GM12878 (cell line): ENCODE measurements around the gene VMP1. TPM values are rescaled to one million over a fixed set of nuclear protein-coding genes. Genes with fewer than 3 reads are reported as not detected.

ENCODE experiments used
- CREM ChIP-seq: IDR thresholded peaks from 2 replicates; pipeline ENCODE4 v1.6.1; 2014; ENCODE audit warnings: antibody characterized with exemption, low read depth
- IKZF2 ChIP-seq, 2 experiments: fragments of 450-650 bp; IDR thresholded peaks; 2 replicates each; pipeline ENCODE4 v1.6.1; 2017; ENCODE audit warnings: mild to moderate bottlenecking in 2 of 2, moderate library complexity in 2 of 2
- JUNB ChIP-seq: IDR thresholded peaks from 2 replicates; pipeline ENCODE4 v1.6.1; 2016; ENCODE audit warnings: antibody characterized with exemption, mild to moderate bottlenecking
- MTA3 ChIP-seq: IDR thresholded peaks from 2 replicates; pipeline ENCODE4 v1.6.1; 2012; ENCODE audit warnings: low read length, inconsistent platforms, borderline replicate concordance
- NR2C1 ChIP-seq: fragments of 450-650 bp; IDR thresholded peaks from 2 replicates; pipeline ENCODE4 v1.6.1; 2017; ENCODE audit warnings: antibody characterized with exemption, mild to moderate bottlenecking, moderate library complexity
- POU2F2 ChIP-seq: IDR thresholded peaks from 3 replicates; pipeline ENCODE4 v1.6.1; 2011; ENCODE audit warnings: low read depth, mild to moderate bottlenecking, low read length, borderline replicate concordance
- RAD21 ChIP-seq: IDR thresholded peaks from 2 replicates; pipeline ENCODE4 v1.6.1; 2011; ENCODE audit warnings: mild to moderate bottlenecking, low read depth, low read length, moderate library complexity; ENCODE audit not compliant: insufficient read depth
- SMAD1 ChIP-seq: fragments of 450-650 bp; IDR thresholded peaks from 2 replicates; pipeline ENCODE4 v1.6.1; 2018; ENCODE audit warnings: mild to moderate bottlenecking, low read depth; ENCODE audit not compliant: partially characterized antibody
- SUZ12 ChIP-seq: fragments of 200-600 bp; sonication (generic); IDR thresholded peaks from one replicate; pipeline ENCODE4 v1.6.1; 2018; ENCODE audit warnings: antibody characterized with exemption, mild to moderate bottlenecking; ENCODE audit not compliant: unreplicated experiment
- ZNF592 ChIP-seq: fragments of 450-650 bp; IDR thresholded peaks from 2 replicates; pipeline ENCODE4 v1.6.1; 2017; ENCODE audit warnings: mild to moderate bottlenecking, moderate library complexity
- polyA plus RNA-seq, 11 experiments: library from polyadenylated mRNA; depleted of rRNA in 4 of 11; unstranded in 6 of 11; stranded (reverse) in 5 of 11; fragments of >200 nt; fragmentation: Nextera tagmentation in 4 of 11; fragmentation: Illumina TruSeq in 1 of 11; extraction: Ambion mirVana in 4 of 11; extraction: Trizol in 1 of 11; gene quantifications; 1 replicate in 1 of 11; 2 replicates in 10 of 11; pipeline versions ENCODE4 v1.2.1 to v1.2.3, GENCODE V29; 2011 to 2016; ENCODE audit warnings: inconsistent platforms in 2 of 11, missing spikeins in 2 of 11, low read depth in 1 of 11
- total RNA-seq, 4 experiments: library from RNA; depleted of rRNA in 3 of 4; stranded (reverse); fragments of >200 nt in 3 of 4; fragmentation: Illumina TruSeq in 1 of 4; extraction: Trizol in 1 of 4; gene quantifications; 2 replicates each; pipeline versions ENCODE4 v1.2.1 to v1.2.3, GENCODE V29; 2013 to 2021

The VMP1 gene
- total and polyA plus RNA-seq, 10 of the 15 experiments (the other 5 are each of a cell fraction or from before 2014, with no cell fraction given), result 88.4 to 199 (median 132) TPM

- no peak for TF ChIP-seq IKZF2 (IDR thresholded peaks at IDR 0.05)
- no peak for TF ChIP-seq MTA3
- no peak for TF ChIP-seq SMAD1
- 0 out of 2 replicates have a peak, but pooled peaks have one; percentile 40 for TF ChIP-seq ZNF592
- no peak for TF ChIP-seq CREM
- TF ChIP-seq POU2F2, result no peak
- no peak for TF ChIP-seq JUNB
- TF ChIP-seq SUZ12, result no peak
- TF ChIP-seq RAD21, result peak; percentile 82
- TF ChIP-seq NR2C1, result no peak
These were observed 39.5 kb downstream of the VMP1 start (continued) for GRCh38 chr17:59746849-59747445.
